Cardiac septum (tissue), 1 donor: ENCODE measurements around the gene WNT2B. TPM values are rescaled to one million over a fixed set of nuclear protein-coding genes. Genes with fewer than 3 reads are reported as not detected.

Experiments used
- DNase-seq: peaks from one replicate; pipeline ENCODE4 v3.0.0-alpha.2; 2020; ENCODE audit warnings: low spot score
- intact Hi-C: fragments of 100-400 bp; cut with DNase I; formaldehyde crosslinking; loops from one replicate; pipeline ENCODE4 v1.14.0; 2022
- total RNA-seq: library from RNA; stranded (reverse); fragmentation: NEBNext Ultra II Directional; extraction: Animal tissue kit (Norgen Biotek cat#: 25700); gene quantifications from one replicate; pipeline ENCODE4 v1.2.1, GENCODE V29; 2021
- donor health status: DM: no; HTN: no; CAD: no.

Gene WNT2B
- total RNA-seq, 1 donor from 2014 or later: 5.7 TPM

DNA sequence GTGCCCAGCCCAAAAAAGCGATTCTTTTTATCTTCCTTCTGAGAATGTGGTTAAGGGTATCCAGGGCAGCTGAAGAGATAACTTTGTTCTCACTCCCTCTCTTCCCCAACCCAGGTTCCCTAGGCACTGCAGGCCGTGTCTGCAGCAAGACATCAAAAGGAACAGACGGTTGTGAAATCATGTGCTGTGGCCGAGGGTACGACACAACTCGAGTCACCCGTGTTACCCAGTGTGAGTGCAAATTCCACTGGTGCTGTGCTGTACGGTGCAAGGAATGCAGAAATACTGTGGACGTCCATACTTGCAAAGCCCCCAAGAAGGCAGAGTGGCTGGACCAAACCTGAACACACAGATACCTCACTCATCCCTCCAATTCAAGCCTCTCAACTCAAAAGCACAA lies 11.4 kb downstream of the WNT2B start:
- intact Hi-C loops: no loop called here

DNA sequence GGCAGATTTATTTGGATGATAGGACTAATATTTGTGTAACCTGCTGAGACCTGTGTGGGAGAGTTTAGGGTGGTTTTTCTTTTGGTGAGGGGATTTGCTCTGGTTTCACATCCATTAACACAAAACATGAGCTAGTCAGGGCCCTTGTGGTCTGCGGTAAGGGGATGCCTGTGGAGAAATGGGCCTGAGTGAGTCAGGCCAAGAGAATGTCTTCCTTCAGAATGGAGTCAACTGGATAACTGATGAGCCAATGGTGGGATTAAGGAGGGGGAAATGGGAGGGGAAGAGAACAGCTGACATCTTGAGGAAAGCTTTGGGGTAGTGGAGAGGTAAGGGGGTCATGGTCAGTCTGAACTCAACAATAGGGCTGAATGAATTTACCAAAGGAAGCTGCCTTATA lies 13.9 kb downstream of the WNT2B start:
- intact Hi-C loops: no loop called here
- DNase-seq: no peak

More for the DNA sequence above, 11.4 kb downstream of the WNT2B start:
- DNase-seq: no peak

DNA sequence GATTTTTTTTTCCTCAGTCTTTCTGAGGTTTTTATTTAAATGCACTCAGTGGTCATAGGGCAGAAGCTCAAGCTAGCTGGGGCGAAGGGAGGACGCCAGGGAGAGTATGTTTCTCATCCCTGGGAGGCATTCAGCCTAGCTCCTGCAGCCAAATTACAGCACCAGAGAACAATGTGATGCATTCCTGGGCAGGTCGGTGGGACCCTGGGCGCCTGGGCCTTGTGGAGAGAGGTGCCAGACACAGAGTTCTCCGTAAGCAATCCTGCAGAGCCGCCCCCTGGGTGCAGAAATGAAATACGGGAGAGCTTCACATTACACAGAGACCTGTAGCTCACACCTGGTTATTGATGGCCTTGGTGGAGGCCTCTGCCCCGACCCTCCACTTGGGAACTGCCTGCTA lies 15.5 kb downstream of the WNT2B start:
- intact Hi-C loops: loop anchor here (2.0 kb wide), 1 partner anchor 21 kb away; no protein-coding TSS in a partner anchor
- no peak for DNase-seq

DNA sequence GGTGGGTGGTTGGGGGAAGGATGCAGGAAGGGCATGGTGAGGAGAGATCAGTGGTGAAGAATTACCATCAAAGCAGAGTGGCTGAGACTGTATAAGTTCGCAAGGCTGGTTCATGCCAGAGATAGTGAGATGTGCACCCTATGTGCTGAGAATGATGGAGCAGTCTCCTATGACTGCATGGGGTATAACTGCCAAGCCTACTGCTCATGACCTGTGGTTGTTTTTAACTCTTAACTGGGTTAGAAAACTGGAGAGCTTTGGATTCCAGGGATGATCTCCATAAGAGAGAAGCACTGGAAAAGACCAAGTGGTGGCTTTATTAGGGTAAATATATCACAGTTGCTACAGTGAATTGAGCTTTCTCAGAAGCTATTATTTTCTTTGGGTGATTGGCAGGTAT lies 16.2 kb downstream of the WNT2B start:
- no peak for DNase-seq
- intact Hi-C loops: loop anchor here (2.0 kb wide), 1 partner anchor 22 kb away; no protein-coding TSS in a partner anchor

DNA sequence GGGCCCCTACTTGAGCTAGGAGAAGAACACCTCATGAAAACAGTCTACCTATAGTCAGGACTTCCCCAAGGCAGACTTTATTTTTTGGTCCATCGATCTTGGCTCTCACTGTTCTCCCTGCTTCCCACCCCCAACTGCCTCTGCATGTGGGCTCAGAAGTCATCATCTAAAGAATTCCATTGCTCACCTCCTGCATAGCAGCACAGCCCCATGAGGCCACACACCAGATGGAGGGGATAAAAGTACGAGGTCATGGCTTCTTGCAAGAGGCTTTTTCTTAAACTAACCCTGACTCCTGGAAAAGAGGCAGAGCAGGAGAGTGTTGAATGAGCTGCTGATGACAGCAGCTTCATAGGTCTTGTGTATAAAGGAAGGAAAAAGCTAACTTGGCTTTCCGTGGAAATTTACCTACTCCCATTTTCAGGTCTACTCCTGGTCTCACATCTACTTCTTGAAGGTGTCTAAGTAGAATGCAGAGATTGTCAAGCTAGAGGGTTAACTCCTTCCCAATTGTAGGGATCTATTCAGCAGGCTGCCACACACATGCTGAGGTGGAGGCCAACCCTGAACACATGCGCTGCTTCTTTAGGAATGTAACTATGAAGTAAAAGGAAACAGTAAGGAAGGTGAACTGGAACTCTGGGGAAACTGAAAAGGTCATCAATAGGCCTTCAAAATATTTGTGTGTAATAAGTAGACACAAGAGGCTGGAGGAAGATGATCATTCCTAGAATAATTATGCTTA lies 18.7 kb downstream of the WNT2B start:
- intact Hi-C loops: no loop called here
- no peak for DNase-seq

DNA sequence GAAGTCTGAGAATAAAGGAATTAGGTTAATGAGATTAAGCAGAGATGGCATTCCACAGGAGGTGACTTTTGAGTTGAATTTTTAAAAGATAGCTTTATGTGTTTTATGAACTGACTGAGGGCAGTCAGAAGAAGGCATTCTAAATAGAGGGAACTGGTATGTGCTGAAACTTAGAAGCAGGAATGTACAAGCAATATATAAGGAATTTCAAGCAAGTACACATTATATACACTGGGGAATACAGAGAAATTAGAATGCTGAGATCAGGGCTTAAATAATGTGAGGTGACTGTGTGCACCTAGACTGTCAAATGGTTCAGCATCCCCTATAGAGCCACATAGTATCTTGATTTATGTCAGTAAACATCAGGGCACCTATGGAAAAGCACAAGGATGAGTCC lies 19.3 kb downstream of the WNT2B start:
- intact Hi-C loops: no loop called here
- no peak for DNase-seq

DNA sequence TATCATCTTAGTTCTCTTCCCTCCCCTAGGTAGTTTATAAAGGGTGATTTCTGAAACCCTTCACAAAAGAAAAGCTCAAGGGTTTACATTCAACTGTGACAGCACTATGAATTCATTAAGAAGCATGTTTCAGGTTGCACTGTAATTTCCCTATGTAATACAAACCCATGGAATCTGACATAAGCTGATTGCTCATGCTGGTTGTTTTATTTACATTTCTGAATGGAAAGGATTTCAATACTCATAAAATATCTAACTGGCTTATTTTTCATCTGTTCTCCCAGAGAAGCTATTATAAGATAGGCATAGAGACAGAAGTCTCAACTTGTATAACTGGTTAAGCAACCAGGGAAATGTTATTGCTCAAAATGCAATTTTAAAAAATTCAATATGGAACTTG lies 20.5 kb downstream of the WNT2B start:
- intact Hi-C loops: no loop called here
- DNase-seq: no peak

DNA sequence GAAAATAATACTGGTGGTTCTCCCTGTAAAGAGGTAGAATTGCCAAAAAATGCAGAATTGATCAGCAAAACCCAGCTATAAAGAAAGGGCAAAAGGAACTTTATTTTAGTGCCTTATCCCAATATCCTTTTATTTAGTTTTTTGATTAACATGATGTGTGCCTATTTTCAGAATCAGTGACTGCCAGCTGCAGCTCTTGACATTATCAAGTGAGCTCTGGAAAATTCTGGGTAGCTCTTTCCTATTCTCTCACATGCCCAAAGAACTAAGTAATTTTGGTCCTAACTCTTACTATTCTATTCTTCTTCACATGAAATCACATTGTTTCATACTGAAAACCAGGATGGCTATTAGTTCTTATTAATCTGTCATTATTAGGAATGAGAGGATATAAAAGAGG lies 22.1 kb downstream of the WNT2B start:
- intact Hi-C loops: no loop called here
- DNase-seq: no peak

DNA sequence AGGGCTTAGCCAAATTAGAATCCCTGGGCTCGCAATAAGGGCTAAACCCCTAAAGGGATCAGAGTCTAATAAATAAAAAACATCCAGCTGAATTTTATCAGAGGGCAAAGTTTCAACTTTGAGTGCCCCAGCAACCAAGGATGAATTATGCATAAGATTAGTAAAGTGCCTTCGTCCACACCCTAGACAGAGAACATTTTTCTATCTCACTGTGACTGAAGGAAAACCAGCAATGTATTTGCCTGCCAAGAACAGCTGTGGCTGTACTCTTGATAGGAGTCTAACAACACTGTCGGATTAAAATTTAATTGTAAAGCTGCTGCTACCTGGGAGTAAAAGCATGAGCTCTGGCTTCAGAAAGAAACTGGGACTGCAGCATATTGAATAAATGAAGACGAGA lies 23.3 kb downstream of the WNT2B start:
- no peak for DNase-seq
- intact Hi-C loops: no loop called here

DNA sequence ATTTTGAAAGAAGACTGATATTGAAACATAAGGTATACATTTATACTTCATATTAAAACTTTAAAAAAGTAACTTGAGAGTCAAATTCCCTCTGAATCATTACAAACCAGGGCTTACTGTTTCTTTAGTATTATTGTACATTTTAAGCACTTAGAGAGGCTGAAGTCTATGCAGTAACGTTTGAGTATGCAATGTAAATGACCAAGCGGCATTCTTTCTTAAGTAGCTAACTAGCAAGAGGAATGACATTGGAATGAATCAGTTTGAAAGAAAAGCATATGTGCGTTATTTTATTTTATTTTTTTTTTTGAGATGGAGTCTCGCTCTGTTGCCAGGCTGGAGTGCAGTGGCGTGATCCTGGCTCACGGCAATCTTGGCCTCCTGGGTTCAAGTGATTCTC lies 24.3 kb downstream of the WNT2B start:
- DNase-seq: no peak
- intact Hi-C loops: no loop called here

DNA sequence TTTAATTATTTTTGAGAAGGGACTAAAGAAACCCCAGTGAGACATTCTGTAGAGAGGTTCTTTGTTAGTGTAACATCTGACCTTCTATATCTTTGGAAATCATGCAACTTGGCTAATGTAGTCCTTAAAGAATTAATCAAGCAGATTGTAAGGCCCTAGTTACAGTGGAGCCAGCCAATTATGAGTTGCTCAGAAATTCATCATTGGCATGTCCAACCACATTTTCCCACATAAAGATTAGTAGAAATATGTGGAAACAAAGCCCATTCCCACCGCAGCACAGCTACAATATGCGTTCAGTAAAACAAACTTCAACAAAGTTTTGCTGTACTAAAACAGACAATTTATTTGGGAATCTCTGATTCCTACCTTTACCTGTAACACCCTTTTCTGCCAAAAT lies 27.8 kb downstream of the WNT2B start:
- no peak for DNase-seq
- intact Hi-C loops: no loop called here

DNA sequence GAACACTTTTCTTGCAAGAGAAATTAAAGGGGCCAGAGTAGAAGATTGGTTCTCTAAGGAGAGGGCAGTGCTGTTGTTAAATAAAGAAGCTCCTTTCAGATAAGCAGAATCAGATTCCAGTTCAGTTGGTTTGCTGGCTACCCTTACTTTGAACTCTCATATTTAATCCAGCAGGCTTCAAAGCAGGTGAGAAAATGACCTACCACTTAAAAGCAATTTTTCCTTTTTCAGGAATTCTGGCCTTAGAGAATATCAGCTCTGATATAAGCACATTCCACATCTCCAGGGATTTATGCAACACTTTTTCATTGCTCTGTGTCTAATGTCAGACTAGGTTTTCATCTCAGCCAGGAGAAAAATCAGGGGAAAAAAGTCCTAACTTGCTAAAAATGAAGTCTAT lies 28.7 kb downstream of the WNT2B start:
- intact Hi-C loops: no loop called here
- DNase-seq: no peak

DNA sequence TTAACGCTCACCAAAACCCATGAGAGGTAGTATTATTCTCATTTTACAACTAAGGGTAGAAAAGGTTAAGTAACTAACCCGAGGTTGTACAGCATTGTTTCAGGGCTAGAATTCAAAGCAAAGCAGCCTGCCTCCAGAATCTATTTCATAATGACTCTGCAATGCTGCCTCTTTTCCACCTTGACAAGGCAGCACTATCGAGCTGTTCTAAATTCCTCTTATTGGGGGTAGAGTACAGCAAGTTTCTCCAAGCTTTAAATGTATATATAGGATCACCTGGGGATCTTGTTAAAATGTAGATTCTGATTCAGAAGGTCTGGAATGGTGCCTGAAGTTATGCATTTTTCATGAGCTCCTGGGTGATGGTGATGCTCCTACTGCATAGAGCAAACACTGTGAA lies 30.1 kb downstream of the WNT2B start:
- DNase-seq: no peak
- intact Hi-C loops: no loop called here

DNA sequence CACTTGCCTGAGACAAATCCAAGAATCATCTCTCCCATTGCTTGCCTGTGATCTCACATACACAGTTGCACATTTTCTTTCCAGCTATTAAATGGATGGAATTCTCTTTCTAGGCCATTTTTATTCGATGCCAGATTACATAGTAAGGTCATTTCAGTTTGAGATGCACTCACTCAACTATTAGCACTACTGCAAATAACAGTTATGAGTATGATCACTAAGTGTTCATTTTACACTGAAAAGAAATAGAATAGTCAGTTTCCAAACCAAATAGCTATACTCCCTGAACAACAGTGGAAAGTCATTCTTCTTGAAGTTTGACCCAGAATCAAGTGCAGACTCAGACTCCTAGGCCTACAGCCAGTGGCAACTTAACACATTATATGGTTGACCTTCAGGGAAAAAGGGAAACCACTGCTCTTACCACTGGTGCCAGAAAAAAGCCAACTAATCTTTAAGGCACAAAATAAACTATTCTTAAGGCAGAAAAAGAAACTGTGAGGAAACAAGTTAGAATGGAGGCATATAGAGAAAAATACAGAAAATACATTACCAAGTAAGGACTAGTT lies 31.5 kb downstream of the WNT2B start:
- DNase-seq: no peak
- intact Hi-C loops: loop anchor here (10.0 kb wide), 1 partner anchor 74 kb away; the partner anchor contains the start of genes CAPZA1 and ST7L

DNA sequence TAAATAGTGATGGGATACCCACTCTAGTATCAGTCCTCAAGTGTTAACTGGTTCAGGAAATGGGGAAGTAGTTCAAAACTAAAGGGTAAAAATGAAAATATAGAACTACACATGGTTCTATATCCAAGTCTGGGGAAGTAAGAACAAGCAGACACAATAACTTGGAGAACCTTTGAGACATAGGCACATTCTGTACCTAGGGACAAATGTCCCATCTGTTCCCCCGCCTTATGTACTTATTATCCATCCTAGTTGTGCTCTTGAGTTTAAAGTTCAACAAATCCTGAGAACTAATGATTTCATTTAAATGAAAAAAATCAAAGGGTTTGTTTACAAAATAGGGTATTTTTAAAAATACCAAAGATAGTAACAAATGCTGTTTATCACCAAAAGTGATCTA lies 32.5 kb downstream of the WNT2B start:
- no peak for DNase-seq
- intact Hi-C loops: loop anchor here (10.0 kb wide), 1 partner anchor 74 kb away; the partner anchor contains the start of genes CAPZA1 and ST7L

DNA sequence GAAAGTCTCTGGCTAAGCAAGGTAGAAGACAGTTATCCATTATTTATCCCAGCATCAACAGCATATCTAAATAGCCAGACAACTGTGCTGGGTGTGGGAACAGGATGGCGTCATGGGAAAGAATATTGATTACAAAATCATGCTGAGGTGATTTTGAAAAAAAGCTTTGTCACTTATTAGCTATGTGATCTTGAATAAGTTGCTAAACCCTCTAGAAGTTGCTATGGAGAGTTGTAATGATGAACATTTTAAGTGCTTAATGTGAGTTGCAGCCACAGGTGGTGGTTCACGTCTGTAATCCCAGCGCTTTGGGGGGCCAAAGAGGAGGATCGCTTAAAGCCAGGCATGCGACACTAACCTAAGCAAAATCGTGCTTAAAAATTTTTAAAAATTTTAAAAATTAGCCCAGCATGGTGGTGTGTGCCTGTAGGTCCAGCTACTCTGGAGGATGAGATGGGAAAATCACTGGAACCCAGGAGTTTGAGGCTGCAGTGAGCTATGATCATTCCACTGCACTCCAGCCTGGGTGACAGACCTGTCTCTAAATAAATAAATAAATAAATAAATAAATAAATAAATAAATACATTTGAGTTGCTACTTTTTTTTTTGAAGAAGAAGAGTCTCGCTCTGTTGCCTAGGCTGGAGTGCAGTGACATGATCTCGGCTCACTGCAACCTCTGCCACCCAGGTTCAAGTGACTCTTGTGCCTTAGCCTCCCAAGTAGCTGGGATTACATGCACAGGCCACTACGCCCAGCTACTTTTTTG lies 33.6 kb downstream of the WNT2B start:
- DNase-seq: no peak
- intact Hi-C loops: loop anchor here (10.0 kb wide), 1 partner anchor 72 kb away; the partner anchor contains the start of genes CAPZA1 and ST7L

DNA sequence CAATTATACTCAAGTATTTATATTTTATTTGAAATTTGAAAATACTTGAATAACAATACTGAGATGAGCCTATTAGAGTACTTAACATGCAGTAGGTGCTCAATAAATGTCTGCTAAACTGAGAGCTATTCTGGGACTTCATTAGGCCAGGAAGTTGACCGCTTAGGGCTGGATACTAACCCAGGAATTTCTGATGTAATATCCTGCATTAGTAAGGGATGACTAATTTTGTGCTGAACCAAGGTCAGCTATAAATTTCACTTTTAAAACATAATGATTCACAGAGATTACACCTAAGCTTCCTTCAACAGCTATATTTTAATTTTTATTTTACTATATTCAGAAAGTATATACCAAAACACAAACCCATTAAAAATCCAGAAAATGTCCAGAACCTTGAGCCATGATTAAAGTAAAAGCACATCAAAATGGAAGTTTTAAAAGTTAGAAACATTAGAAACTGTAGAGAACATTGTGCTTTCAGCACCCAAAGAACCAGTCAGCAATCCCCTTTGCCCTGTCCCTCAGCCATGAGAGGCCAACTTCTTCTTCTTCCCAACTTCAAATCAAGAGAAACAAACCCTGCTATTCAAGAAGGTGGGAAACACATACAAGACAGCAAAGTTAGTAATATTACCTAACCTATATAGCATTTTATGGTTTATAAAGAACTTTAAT lies 35.4 kb downstream of the WNT2B start:
- intact Hi-C loops: loop anchor here (10.0 kb wide), 1 partner anchor 71 kb away; the partner anchor contains the start of genes CAPZA1 and ST7L
- no peak for DNase-seq

DNA sequence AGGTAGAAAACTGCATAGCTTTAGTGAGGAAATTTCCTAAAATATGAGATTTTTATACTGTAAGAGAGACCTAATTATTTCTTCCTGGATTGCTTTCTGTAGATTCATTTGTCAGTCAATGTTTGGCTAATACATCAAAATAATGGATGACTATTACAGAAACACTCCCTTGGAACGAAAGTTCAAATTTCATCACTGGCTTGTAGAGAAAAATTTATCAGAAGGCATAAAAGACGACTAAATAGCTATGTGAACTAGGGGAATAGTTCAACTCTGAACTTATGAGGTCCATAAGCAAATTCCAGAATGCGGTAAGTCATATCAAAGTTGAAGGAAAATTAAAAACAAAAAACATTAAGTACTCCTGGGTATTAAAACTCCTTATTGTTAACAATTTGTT lies 36.0 kb downstream of the WNT2B start:
- intact Hi-C loops: loop anchor here (10.0 kb wide), 1 partner anchor 70 kb away; the partner anchor contains the start of genes CAPZA1 and ST7L
- no peak for DNase-seq

DNA sequence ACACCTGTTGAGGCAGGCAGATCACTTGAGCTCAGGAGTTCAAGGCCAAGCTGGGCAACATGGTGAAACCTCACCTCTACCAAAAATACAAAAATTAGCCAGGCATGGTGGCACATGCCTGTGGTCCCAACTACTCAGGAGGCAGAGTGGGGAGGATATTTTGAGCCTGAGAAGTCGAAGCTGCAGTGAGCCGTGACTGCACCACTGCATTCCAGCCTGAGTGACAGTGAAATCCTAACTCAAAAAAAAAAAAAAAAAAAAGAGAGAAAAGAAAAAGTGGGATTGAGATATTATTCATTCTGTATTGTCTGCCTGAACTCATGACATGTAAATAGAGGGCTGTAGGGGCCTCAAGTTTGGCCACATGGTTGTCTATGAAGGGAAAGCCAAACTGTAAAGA lies 37.3 kb downstream of the WNT2B start:
- intact Hi-C loops: loop anchor here (10.0 kb wide), 1 partner anchor 69 kb away; the partner anchor contains the start of genes CAPZA1 and ST7L
- DNase-seq: no peak

DNA sequence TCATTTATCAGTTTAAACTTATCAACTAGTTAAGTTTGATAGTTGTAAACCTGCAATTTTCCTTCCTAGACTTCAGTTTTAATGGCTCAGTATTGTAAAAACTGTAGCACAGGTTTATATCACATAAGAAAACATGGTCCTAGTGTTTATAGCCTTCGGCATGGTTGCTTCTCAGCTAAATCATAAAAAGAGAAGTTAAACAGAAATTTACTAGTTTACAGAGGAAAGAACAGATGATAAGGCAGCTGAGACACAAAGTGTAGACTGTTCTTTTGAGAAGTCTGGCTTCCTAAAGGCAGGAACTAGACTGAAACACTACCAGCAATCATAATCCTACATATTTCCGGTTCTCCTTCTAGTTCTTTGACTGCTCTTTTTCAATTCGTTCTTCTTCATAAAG lies 39.8 kb downstream of the WNT2B start:
- intact Hi-C loops: loop anchor here (10.0 kb wide), 1 partner anchor 66 kb away; the partner anchor contains the start of genes CAPZA1 and ST7L

More for the DNA sequence above, 39.8 kb downstream of the WNT2B start:
- no peak for DNase-seq
